ENCODE data around the gene SELENOP. TPM values are rescaled to one million over a fixed set of nuclear protein-coding genes. Genes with fewer than 3 reads are reported as not detected.
A peak's percentile ranks its signal among the peaks of the same experiment; 100 is the strongest.

Gene SELENOP
- total RNA-seq (2014; rRNA removed; shearing (Covaris generic); ENCODE audit: low replicate concordance): not detected in 2 replicates

DNA sequence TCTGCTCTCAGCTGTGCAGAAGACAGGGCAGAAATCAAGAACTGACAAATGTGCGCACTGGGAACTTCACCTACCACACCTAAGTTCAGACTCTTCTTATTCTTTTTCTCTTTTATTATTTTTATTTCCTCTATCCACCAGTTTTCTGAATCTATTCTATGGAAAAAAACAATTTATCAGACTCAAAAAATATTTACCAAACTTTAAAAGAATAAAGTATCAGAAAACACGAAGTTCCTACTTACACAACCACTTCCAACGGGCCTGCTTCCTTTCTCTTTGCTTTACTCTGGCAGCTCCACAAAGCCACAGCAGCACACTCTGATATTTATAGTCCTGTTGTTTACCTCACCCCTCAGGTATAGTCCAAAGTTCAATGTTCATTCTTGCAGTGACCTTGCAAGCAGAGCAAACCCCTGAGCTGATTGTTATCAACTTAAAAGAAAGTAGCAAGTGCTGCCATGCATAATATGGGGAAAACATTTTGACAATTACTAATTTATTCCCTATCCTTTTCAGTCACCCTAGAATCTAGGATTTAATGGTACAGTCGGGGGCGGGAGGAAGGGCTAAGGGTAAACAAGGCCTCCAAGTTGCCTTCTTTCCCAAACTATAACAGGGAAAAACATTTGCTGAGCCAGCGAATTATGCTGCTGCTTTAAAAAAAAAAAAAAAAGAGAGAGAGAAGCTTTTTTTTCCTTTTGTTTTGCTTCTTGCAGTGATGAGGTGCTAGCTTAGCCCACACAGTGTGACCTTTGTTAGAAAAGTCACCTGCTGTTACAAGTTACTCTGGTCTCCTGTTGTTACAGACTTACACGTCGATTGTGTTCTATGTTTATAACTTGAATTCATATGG is at the start of gene SELENOP:
TSS of gene SELENOP (minus strand) at position 302 of the 856 bp plus-strand sequence. CDS start 3,539 bp downstream, outside the sequence.
- no peaks in the 10 kb centered on the region for H3K79me2 ChIP-seq (ENCODE audit: low read length)
- no peaks in the 10 kb centered on the region for H3K27me3 ChIP-seq (ENCODE audit: low read length)
- H3K4me1 ChIP-seq (ENCODE audit: low read length): no peaks in the 10 kb centered on the region
- H3K4me2 ChIP-seq (ENCODE audit: low read depth, low read length, poor library complexity, severe bottlenecking): no peak within 1 kb of the TSS
- H3K9me2 ChIP-seq (replicated peaks; ENCODE audit: insufficient read depth, low read length): no peaks in the 10 kb centered on the region
- H3K36me3 ChIP-seq (ENCODE audit: insufficient read depth, low read length): no peaks in the 10 kb centered on the region
- no peak within 1 kb of the TSS for H2AFZ ChIP-seq (ENCODE audit: low read length)
- H3K27ac ChIP-seq (ENCODE audit: low read length): no peak within 1 kb of the TSS
- H4K20me1 ChIP-seq (ENCODE audit: insufficient read depth, low read depth, low read length): no peaks in the 10 kb centered on the region
- no peak within 1 kb of the TSS for H3K4me3 ChIP-seq (ENCODE audit: low read length)
- H3K9me3 ChIP-seq (ENCODE audit: low read length): no peaks in the 10 kb centered on the region
- no peak for DNase-seq
- H3K9ac ChIP-seq (ENCODE audit: low read length): no peak within 1 kb of the TSS

- H2AFZ ChIP-seq (ENCODE audit: low read length): no peak overlapping the region
- H3K9me2 ChIP-seq (replicated peaks; ENCODE audit: insufficient read depth, low read length): no peaks in the 10 kb centered on the region
- no peak overlapping the region for H3K4me3 ChIP-seq (ENCODE audit: low read length)
- H3K36me3 ChIP-seq (ENCODE audit: insufficient read depth, low read length): no peaks in the 10 kb centered on the region
- DNase-seq: no peak
- no peak overlapping the region for H3K27ac ChIP-seq (ENCODE audit: low read length)
- H3K4me1 ChIP-seq (ENCODE audit: low read length): no peaks in the 10 kb centered on the region
- H3K9me3 ChIP-seq (ENCODE audit: low read length): no peaks in the 10 kb centered on the region
- H3K79me2 ChIP-seq (ENCODE audit: low read length): no peaks in the 10 kb centered on the region
- no peak overlapping the region for H3K9ac ChIP-seq (ENCODE audit: low read length)
- no peaks in the 10 kb centered on the region for H4K20me1 ChIP-seq (ENCODE audit: insufficient read depth, low read depth, low read length)
- H3K4me2 ChIP-seq (ENCODE audit: low read depth, low read length, poor library complexity, severe bottlenecking): no peak overlapping the region
- no peaks in the 10 kb centered on the region for H3K27me3 ChIP-seq (ENCODE audit: low read length)
These were observed 47.0 kb upstream of the SELENOP start for GRCh38 chr5:42858687-42859086.

DNA sequence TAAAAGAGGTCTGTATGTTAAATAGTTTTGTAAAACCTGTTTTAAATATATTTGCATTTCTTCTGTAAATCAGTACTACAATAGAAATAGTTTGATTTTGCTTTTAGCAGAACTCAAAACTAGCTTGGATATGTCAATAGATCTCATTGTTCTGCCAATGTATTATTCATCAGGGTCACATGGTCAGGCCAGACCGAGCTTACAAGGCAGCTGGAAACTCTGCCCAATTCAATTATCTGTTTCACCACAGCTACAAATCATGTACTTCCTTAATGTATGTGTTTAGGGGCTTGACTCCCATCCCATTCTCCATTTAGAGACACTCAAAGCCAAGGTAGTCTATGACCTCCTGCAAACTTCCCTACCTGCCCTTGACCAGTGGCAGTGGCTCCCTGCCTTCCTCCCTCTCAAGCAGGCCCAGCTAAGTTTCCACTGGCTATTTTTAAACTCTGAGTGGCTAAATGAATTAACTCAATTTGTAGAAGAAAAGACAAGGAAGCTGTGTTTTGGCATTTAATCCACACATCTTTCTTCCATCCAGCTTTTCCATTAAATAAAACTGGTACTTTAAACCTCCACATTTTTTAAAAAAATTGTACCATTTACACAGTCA is 46.4 kb upstream of the SELENOP start:
- H2AFZ ChIP-seq (ENCODE audit: low read length): no peak overlapping the region
- peak; percentile 22 for DNase-seq
- no peaks in the 10 kb centered on the region for H3K79me2 ChIP-seq (ENCODE audit: low read length)
- no peak overlapping the region for H3K27ac ChIP-seq (ENCODE audit: low read length)
- H3K36me3 ChIP-seq (ENCODE audit: insufficient read depth, low read length): no peaks in the 10 kb centered on the region
- no peaks in the 10 kb centered on the region for H4K20me1 ChIP-seq (ENCODE audit: insufficient read depth, low read depth, low read length)
- H3K9me3 ChIP-seq (ENCODE audit: low read length): no peaks in the 10 kb centered on the region
- H3K4me3 ChIP-seq (ENCODE audit: low read length): no peak overlapping the region
- H3K9ac ChIP-seq (ENCODE audit: low read length): no peak overlapping the region
- H3K4me2 ChIP-seq (ENCODE audit: low read depth, low read length, poor library complexity, severe bottlenecking): no peak overlapping the region
- no peaks in the 10 kb centered on the region for H3K4me1 ChIP-seq (ENCODE audit: low read length)
- H3K9me2 ChIP-seq (replicated peaks; ENCODE audit: insufficient read depth, low read length): no peaks in the 10 kb centered on the region
- H3K27me3 ChIP-seq (ENCODE audit: low read length): no peaks in the 10 kb centered on the region

DNA sequence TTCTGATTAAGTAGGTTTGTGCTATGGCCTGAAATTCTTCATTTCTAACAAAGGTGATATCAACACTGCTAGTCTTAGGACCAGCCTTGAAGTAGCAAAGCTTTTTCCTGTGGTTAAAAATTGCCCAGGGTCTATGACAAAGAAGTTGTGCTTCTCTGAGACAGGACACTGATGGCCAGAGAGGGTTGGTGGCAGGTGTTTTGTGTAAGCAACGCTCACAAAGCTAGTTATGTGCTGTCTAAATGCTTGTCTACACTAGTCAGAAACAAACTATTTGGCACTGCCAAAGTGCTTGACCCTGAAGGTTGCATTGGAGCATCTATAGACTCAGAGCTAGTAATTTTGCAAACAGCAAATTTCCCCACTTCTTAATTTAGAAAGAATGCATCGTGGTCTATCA is 44.1 kb upstream of the SELENOP start:
- no peaks in the 10 kb centered on the region for H3K9me3 ChIP-seq (ENCODE audit: low read length)
- DNase-seq: peak; percentile 15
- H3K9me2 ChIP-seq (replicated peaks; ENCODE audit: insufficient read depth, low read length): no peaks in the 10 kb centered on the region
- H4K20me1 ChIP-seq (ENCODE audit: insufficient read depth, low read depth, low read length): no peaks in the 10 kb centered on the region
- H3K4me1 ChIP-seq (ENCODE audit: low read length): no peaks in the 10 kb centered on the region
- no peak overlapping the region for H2AFZ ChIP-seq (ENCODE audit: low read length)
- no peak overlapping the region for H3K4me2 ChIP-seq (ENCODE audit: low read depth, low read length, poor library complexity, severe bottlenecking)
- H3K9ac ChIP-seq (ENCODE audit: low read length): no peak overlapping the region
- no peak overlapping the region for H3K4me3 ChIP-seq (ENCODE audit: low read length)
- H3K27ac ChIP-seq (ENCODE audit: low read length): no peak overlapping the region
- no peaks in the 10 kb centered on the region for H3K79me2 ChIP-seq (ENCODE audit: low read length)
- no peaks in the 10 kb centered on the region for H3K27me3 ChIP-seq (ENCODE audit: low read length)
- no peaks in the 10 kb centered on the region for H3K36me3 ChIP-seq (ENCODE audit: insufficient read depth, low read length)

DNA sequence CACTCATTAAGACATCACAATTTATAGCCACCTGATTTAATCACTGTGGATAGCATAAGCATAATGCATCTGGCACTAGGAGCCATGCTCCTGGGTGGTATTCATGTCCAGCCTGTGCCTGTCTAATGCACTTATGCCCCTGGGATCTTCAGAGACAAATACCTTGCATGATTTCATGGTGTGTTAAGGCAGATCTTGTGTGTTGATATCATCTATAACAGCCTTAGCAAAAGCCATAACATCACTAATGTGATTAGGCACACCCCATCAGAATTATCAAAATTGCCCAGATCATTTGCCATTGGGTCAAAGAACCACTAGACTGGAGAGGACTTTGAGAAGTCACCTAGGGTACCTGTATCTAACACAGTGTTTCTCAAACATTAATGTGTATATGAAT is 43.7 kb upstream of the SELENOP start:
- H3K4me1 ChIP-seq (ENCODE audit: low read length): no peaks in the 10 kb centered on the region
- DNase-seq: no peak
- H2AFZ ChIP-seq (ENCODE audit: low read length): no peak overlapping the region
- H3K4me2 ChIP-seq (ENCODE audit: low read depth, low read length, poor library complexity, severe bottlenecking): no peak overlapping the region
- H4K20me1 ChIP-seq (ENCODE audit: insufficient read depth, low read depth, low read length): no peaks in the 10 kb centered on the region
- H3K27me3 ChIP-seq (ENCODE audit: low read length): no peaks in the 10 kb centered on the region
- no peaks in the 10 kb centered on the region for H3K79me2 ChIP-seq (ENCODE audit: low read length)
- no peaks in the 10 kb centered on the region for H3K9me3 ChIP-seq (ENCODE audit: low read length)
- H3K36me3 ChIP-seq (ENCODE audit: insufficient read depth, low read length): no peaks in the 10 kb centered on the region
- H3K27ac ChIP-seq (ENCODE audit: low read length): no peak overlapping the region
- H3K9ac ChIP-seq (ENCODE audit: low read length): no peak overlapping the region
- H3K9me2 ChIP-seq (replicated peaks; ENCODE audit: insufficient read depth, low read length): no peaks in the 10 kb centered on the region
- no peak overlapping the region for H3K4me3 ChIP-seq (ENCODE audit: low read length)

DNA sequence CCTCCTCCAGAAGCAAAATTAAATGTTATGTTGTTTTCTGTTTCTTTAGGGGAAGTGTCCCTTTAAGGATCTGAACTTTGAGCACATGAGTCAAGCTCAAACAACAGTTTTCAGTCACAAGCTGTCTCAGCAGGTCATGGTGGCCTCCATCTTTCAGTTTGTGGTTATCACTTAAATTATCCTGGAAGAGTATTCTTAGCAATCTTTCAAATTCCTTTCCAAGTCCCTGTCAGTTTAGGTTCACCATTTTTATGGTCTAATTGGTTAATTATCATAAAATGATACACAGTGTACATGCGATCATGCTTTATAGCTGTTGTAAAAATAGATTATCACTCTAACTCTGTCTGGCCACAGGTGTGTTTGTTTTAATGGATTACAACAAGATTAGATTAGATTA is 43.1 kb upstream of the SELENOP start:
- Histone ChIP-seq H3K4me2 (ENCODE audit: low read depth, low read length, poor library complexity, severe bottlenecking) (no peak overlapping the region), H3K27ac (ENCODE audit: low read length) (no peak overlapping the region)

DNA sequence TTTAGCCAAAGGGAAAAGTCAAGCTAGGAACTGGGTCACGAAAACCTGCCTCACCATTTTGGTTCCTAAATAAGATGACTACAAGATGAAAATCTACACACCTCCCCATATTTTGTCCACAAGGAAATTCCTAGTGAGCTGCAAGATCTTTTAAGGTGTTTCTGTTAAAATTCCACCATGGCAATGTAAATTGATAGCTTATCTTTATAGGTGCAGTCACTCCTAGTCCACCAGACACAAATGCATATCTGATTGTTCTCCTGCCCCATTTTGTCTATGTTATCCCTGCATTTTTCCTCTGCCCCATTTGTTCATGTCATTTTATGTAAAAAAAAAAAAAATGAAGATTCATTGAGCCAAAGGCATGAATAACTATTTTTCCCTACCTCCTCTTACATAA is 41.1 kb upstream of the SELENOP start:
- H3K27ac ChIP-seq (ENCODE audit: low read length): no peak overlapping the region
- no peak for DNase-seq
- H4K20me1 ChIP-seq (ENCODE audit: insufficient read depth, low read depth, low read length): no peaks in the 10 kb centered on the region
- H3K9ac ChIP-seq (ENCODE audit: low read length): no peak overlapping the region
- no peaks in the 10 kb centered on the region for H3K27me3 ChIP-seq (ENCODE audit: low read length)
- no peaks in the 10 kb centered on the region for H3K4me1 ChIP-seq (ENCODE audit: low read length)
- H3K4me2 ChIP-seq (ENCODE audit: low read depth, low read length, poor library complexity, severe bottlenecking): no peak overlapping the region
- H3K9me3 ChIP-seq (ENCODE audit: low read length): no peaks in the 10 kb centered on the region
- H3K36me3 ChIP-seq (ENCODE audit: insufficient read depth, low read length): no peaks in the 10 kb centered on the region
- no peaks in the 10 kb centered on the region for H3K79me2 ChIP-seq (ENCODE audit: low read length)
- H3K4me3 ChIP-seq (ENCODE audit: low read length): no peak overlapping the region
- no peaks in the 10 kb centered on the region for H3K9me2 ChIP-seq (replicated peaks; ENCODE audit: insufficient read depth, low read length)
- H2AFZ ChIP-seq (ENCODE audit: low read length): no peak overlapping the region

More for the DNA sequence above, 43.1 kb upstream of the SELENOP start:
- H3K4me1 ChIP-seq (ENCODE audit: low read length): no peaks in the 10 kb centered on the region
- no peaks in the 10 kb centered on the region for H4K20me1 ChIP-seq (ENCODE audit: insufficient read depth, low read depth, low read length)
- H3K9me3 ChIP-seq (ENCODE audit: low read length): no peaks in the 10 kb centered on the region
- H3K4me3 ChIP-seq (ENCODE audit: low read length): no peak overlapping the region
- H2AFZ ChIP-seq (ENCODE audit: low read length): no peak overlapping the region
- H3K9me2 ChIP-seq (replicated peaks; ENCODE audit: insufficient read depth, low read length): no peaks in the 10 kb centered on the region
- no peaks in the 10 kb centered on the region for H3K36me3 ChIP-seq (ENCODE audit: insufficient read depth, low read length)
- H3K79me2 ChIP-seq (ENCODE audit: low read length): no peaks in the 10 kb centered on the region
- no peaks in the 10 kb centered on the region for H3K27me3 ChIP-seq (ENCODE audit: low read length)
- no peak for DNase-seq
- no peak overlapping the region for H3K9ac ChIP-seq (ENCODE audit: low read length)

DNA sequence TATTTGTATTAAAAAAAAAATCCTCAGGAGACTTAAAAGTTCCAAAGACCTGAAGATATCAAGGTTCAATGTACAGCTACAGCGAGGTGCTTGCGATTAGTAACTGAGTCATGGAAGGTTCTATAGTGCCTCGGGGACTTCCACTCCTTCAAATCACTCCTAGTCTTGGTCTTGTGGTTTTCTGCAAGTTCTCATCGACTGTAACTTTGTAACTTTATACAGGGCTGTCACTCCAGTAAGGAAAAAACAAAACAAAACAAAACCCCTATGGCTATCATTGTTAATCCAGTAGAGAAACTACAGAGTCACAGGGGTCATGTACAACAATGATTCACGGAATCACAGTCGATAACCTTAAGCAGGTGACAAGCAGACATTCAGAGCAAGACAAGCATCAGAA is 39.8 kb upstream of the SELENOP start:
- Histone ChIP-seq H3K9me3 (ENCODE audit: low read length) (no peaks in the 10 kb centered on the region), H3K36me3 (ENCODE audit: insufficient read depth, low read length) (no peaks in the 10 kb centered on the region), H3K9me2 (replicated peaks; ENCODE audit: insufficient read depth, low read length) (no peaks in the 10 kb centered on the region), H3K79me2 (ENCODE audit: low read length) (no peaks in the 10 kb centered on the region), H3K4me2 (ENCODE audit: low read depth, low read length, poor library complexity, severe bottlenecking) (no peak overlapping the region), H4K20me1 (ENCODE audit: insufficient read depth, low read depth, low read length) (no peaks in the 10 kb centered on the region), H2AFZ (ENCODE audit: low read length) (no peak overlapping the region), H3K27me3 (ENCODE audit: low read length) (no peaks in the 10 kb centered on the region), H3K27ac (ENCODE audit: low read length) (no peak overlapping the region), H3K4me1 (ENCODE audit: low read length) (no peaks in the 10 kb centered on the region), H3K4me3 (ENCODE audit: low read length) (no peak overlapping the region), H3K9ac (ENCODE audit: low read length) (no peak overlapping the region)
- peak; percentile 24 for DNase-seq
